ENCODE results near the gene VEGFA.

DNA sequence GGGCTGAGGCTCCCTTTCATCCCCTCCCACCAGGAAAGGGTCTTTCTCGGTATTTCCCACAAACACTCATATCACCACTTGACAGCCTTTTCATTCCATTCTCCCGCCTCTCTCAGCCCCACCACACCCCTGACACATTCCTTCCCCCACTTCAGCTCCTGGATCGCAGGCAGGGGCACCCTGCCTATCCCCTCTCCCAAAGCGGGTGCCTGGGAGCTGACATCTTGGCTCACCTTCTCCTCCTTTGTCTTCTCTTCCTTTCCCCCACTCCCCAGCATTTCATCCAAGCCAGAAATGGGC is 10.2 kb upstream of the VEGFA start:
- TF ChIP-seq CTCF (conservative IDR thresholded peaks at IDR 0.05): no peak
- no peak for TF ChIP-seq EZH2 (IDR thresholded peaks at IDR 0.05; ENCODE audit: low read depth)

Data from PC-9 (cell line).